Measurements from ENCODE around the gene MDFIC2.
"Not testable (repeated sequence)": the region's sequence is repeated elsewhere in the genome, so short reads cannot be mapped to it uniquely, and the experiment has no call there.

The MDFIC2 gene

GRCh38 chr3:70312336-70312735 lies at the start of gene MDFIC2:
TSS of gene MDFIC2 (minus strand) at chr3:70312638. CDS start at chr3:70311973, 665 bp downstream.
- DNase-seq, result no peak

- no peak for DNase-seq
Observed at GRCh38 chr3:70360979-70361760, 48.7 kb upstream of the MDFIC2 start.

GRCh38 chr3:70359711-70360110 lies 47.3 kb upstream of the MDFIC2 start:
- DNase-seq, result no peak

- DNase-seq, result no peak
Observed at GRCh38 chr3:70358978-70359580, 46.6 kb upstream of the MDFIC2 start.

GRCh38 chr3:70352215-70352614 lies 39.8 kb upstream of the MDFIC2 start:
- no peak for DNase-seq

- DNase-seq, result no peak
Observed at GRCh38 chr3:70342149-70342548, 29.7 kb upstream of the MDFIC2 start.

GRCh38 chr3:70336885-70337284 lies 24.4 kb upstream of the MDFIC2 start:
- not testable (repeated sequence) for DNase-seq

GRCh38 chr3:70333080-70333479 lies 20.6 kb upstream of the MDFIC2 start:
- no peak for DNase-seq

GRCh38 chr3:70315021-70315420 lies 2.6 kb upstream of the MDFIC2 start:
- no peak for DNase-seq

- DNase-seq, result no peak
Observed at GRCh38 chr3:70310809-70311208, 1.6 kb downstream of the MDFIC2 start.

GRCh38 chr3:70309591-70309990 lies 2.8 kb downstream of the MDFIC2 start:
- no peak for DNase-seq

GRCh38 chr3:70308760-70309159 lies 3.7 kb downstream of the MDFIC2 start:
- no peak for DNase-seq

GRCh38 chr3:70306736-70307135 lies 5.7 kb downstream of the MDFIC2 start:
- no peak for DNase-seq

GRCh38 chr3:70298385-70298784 lies 14.1 kb downstream of the MDFIC2 start:
- DNase-seq, result no peak

- DNase-seq, result no peak
Observed at GRCh38 chr3:70291097-70291482, 21.3 kb downstream of the MDFIC2 start.

- DNase-seq, result not testable (repeated sequence)
Observed at GRCh38 chr3:70290431-70291096, 21.9 kb downstream of the MDFIC2 start.

GRCh38 chr3:70281663-70282062 lies 30.8 kb downstream of the MDFIC2 start:
- no peak for DNase-seq

- DNase-seq, result no peak
Observed at GRCh38 chr3:70277304-70277703, 35.1 kb downstream of the MDFIC2 start.

GRCh38 chr3:70276901-70277300 lies 35.5 kb downstream of the MDFIC2 start:
- DNase-seq, result no peak

- no peak for DNase-seq
Observed at GRCh38 chr3:70273492-70273891, 38.9 kb downstream of the MDFIC2 start.

- no peak for DNase-seq
Observed at GRCh38 chr3:70272798-70273197, 39.6 kb downstream of the MDFIC2 start.

GRCh38 chr3:70264122-70264780 lies 48.2 kb downstream of the MDFIC2 start:
- DNase-seq, result no peak

GRCh38 chr3:70261283-70261682 lies 51.2 kb downstream of the MDFIC2 start:
- no peak for DNase-seq

- no peak for DNase-seq
Observed at GRCh38 chr3:70256566-70256965, 55.9 kb downstream of the MDFIC2 start.

Data from bone marrow (tissue), 2 donors.